GM12878 (cell line): ENCODE measurements around the gene RYR2. TPM values are rescaled to one million over a fixed set of nuclear protein-coding genes. Genes with fewer than 3 reads are reported as not detected.

Source experiments
- ATAC-seq: fragments of 200-7000 bp; cut with Tn5 transposase; 3 replicates; pipeline ENCODE4 v1.9.1; 2020; ENCODE audit warnings: mild to moderate bottlenecking, moderate library complexity
- BruUV-seq: library from RNA; stranded (reverse); fragments of 400-500 nt; replicated peaks from 2 replicates; lab custom pipeline; 2021; lab: Mats Ljungman, UMichigan
- CTCF ChIA-PET: fragments of 300-600 bp; sonication (Branson Sonifier 250); formaldehyde crosslinking; extraction: SDS; loops from one replicate; lab custom pipeline; 2021; ENCODE audit warnings: inconsistent platforms; lab: Yijun Ruan, JAX
- POLR2A ChIA-PET: fragments of 350-600 bp; formaldehyde crosslinking; extraction: SDS; loops from one replicate; lab custom pipeline; 2021; ENCODE audit warnings: inconsistent platforms; lab: Charles Lee
- RAD21 ChIA-PET: fragments of 300-600 bp; sonication (Branson Sonifier 250); formaldehyde crosslinking; loops from one replicate; lab custom pipeline; 2023; ENCODE audit warnings: antibody characterized with exemption; ENCODE audit not compliant: unreplicated experiment; lab: Charles Lee
- SMC1A ChIA-PET: fragments of 300-600 bp; sonication (Branson Sonifier 250); formaldehyde crosslinking; loops from one replicate; lab custom pipeline; 2023; ENCODE audit not compliant: unreplicated experiment, uncharacterized antibody; lab: Charles Lee
- DNase-seq: peaks from one replicate; pipeline ENCODE4 v3.0.0-alpha.2; 2011; ENCODE audit warnings: low read depth, low spot score
- FAIRE-seq: peaks from 3 replicates; lab custom pipeline; 2011; peaks lifted over from hg19 to GRCh38; lab: Jason Lieb, UNC
- H2AFZ ChIP-seq: 2 replicates; pipeline ENCODE4 v1.6.0; 2011; ENCODE audit warnings: low read depth, low read length, control low read depth; ENCODE audit not compliant: control insufficient read depth
- H3K27ac ChIP-seq: 2 replicates; pipeline ENCODE4 v1.5.1; 2011; ENCODE audit warnings: control low read depth; ENCODE audit not compliant: control insufficient read depth, insufficient read depth
- H3K27me3 ChIP-seq, 2 experiments: replicated peaks in 1 of 2; 2 replicates each; pipeline versions ENCODE4 v1.6.0 to v1.6.1; 2011; ENCODE audit warnings: low read length in 1 of 2; ENCODE audit not compliant: control insufficient read depth in 2 of 2, insufficient read depth in 2 of 2
- H3K36me3 ChIP-seq, 2 experiments: 2 replicates each; pipeline ENCODE4 v1.5.1; 2011; ENCODE audit warnings: low read length in 1 of 2; ENCODE audit not compliant: control insufficient read depth in 2 of 2, insufficient read depth in 2 of 2
- H3K4me1 ChIP-seq: 2 replicates; pipeline ENCODE4 v1.6.1; 2011; ENCODE audit warnings: mild to moderate bottlenecking, low read length, moderate library complexity, mixed read lengths; ENCODE audit not compliant: control insufficient read depth, insufficient read depth
- H3K4me2 ChIP-seq: 2 replicates; pipeline ENCODE4 v1.6.0; 2011; ENCODE audit warnings: control low read depth; ENCODE audit not compliant: control insufficient read depth, insufficient read depth
- H3K4me3 ChIP-seq: fragments of 200-600 bp; sonication (generic); 2 replicates; pipeline ENCODE4 v1.5.1; 2016
- H3K79me2 ChIP-seq: 2 replicates; pipeline ENCODE4 v1.6.0; 2011; ENCODE audit warnings: low read length; ENCODE audit not compliant: control insufficient read depth, insufficient read depth
- H3K9ac ChIP-seq: 2 replicates; pipeline ENCODE4 v1.8.0; 2011; ENCODE audit warnings: low read length, control low read depth, mixed read lengths; ENCODE audit not compliant: control insufficient read depth, insufficient read depth
- H3K9me3 ChIP-seq: replicated peaks from 3 replicates; pipeline ENCODE4 v1.5.1; 2011; ENCODE audit warnings: mild to moderate bottlenecking, low read length; ENCODE audit not compliant: control insufficient read depth, insufficient read depth
- H4K20me1 ChIP-seq: 2 replicates; pipeline ENCODE4 v1.6.0; 2011; ENCODE audit not compliant: control insufficient read depth, insufficient read depth
- MEF2A ChIP-seq: IDR thresholded peaks from 2 replicates; pipeline ENCODE4 v1.6.1; 2011; ENCODE audit warnings: low read depth, mild to moderate bottlenecking, low read length, moderate library complexity; ENCODE audit not compliant: insufficient read depth
- NFXL1 ChIP-seq: fragments of 450-650 bp; IDR thresholded peaks from 2 replicates; pipeline ENCODE4 v1.6.1; 2017; ENCODE audit warnings: antibody characterized with exemption, mild to moderate bottlenecking, borderline replicate concordance
- NKRF ChIP-seq: fragments of 450-650 bp; conservative IDR thresholded peaks from 2 replicates; pipeline ENCODE4 v1.6.1; 2017; ENCODE audit warnings: mild to moderate bottlenecking, moderate library complexity
- PML ChIP-seq: IDR thresholded peaks from 2 replicates; pipeline ENCODE4 v1.6.1; 2012; ENCODE audit warnings: low read length, inconsistent platforms
- SKIL ChIP-seq: fragments of 450-650 bp; IDR thresholded peaks from 2 replicates; pipeline ENCODE4 v1.6.1; 2017; ENCODE audit warnings: mild to moderate bottlenecking, low read depth, inconsistent platforms; ENCODE audit not compliant: poor library complexity, severe bottlenecking
- SREBF2 ChIP-seq: IDR thresholded peaks from 2 replicates; pipeline ENCODE4 v1.6.1; 2012; ENCODE audit warnings: mild to moderate bottlenecking, low read length
- STAT1 ChIP-seq: fragments of 450-650 bp; conservative IDR thresholded peaks from 2 replicates; pipeline ENCODE4 v1.6.1; 2014; ENCODE audit warnings: antibody characterized with exemption, mild to moderate bottlenecking
- SUZ12 ChIP-seq: fragments of 200-600 bp; sonication (generic); IDR thresholded peaks from one replicate; pipeline ENCODE4 v1.6.1; 2018; ENCODE audit warnings: antibody characterized with exemption, mild to moderate bottlenecking; ENCODE audit not compliant: unreplicated experiment
- TARDBP ChIP-seq: IDR thresholded peaks from 2 replicates; pipeline ENCODE4 v1.6.1; 2016; ENCODE audit warnings: borderline replicate concordance
- TCF3 ChIP-seq: IDR thresholded peaks from 2 replicates; pipeline ENCODE4 v1.6.1; 2012; ENCODE audit warnings: low read depth, mild to moderate bottlenecking, low read length, borderline replicate concordance; ENCODE audit not compliant: insufficient read depth
- YBX1 ChIP-seq: fragments of 450-650 bp; IDR thresholded peaks from 2 replicates; pipeline ENCODE4 v1.6.1; 2016; ENCODE audit warnings: antibody characterized with exemption
- ZBTB4 ChIP-seq: fragments of 450-650 bp; formaldehyde crosslinking; IDR thresholded peaks from 2 replicates; pipeline ENCODE4 v1.4.0; 2022; ENCODE audit warnings: mild to moderate bottlenecking, moderate library complexity
- WGBS: methylation state at CpG from one replicate; pipeline ENCODE4 v1.1.6; 2016; ENCODE audit warnings: low lambda C conversion rate; ENCODE audit not compliant: insufficient replicate concordance, insufficient coverage; ENCODE audit errors: missing lambda C conversion rate; 5-methylcytosine and 5-hydroxymethylcytosine counted together
- in situ Hi-C: fragments of 300-500 bp; cut with MboI; formaldehyde crosslinking; loops from 9 replicates; pipeline ENCODE4 v1.14.3; 2018; ENCODE audit warnings: mixed read lengths
- intact Hi-C: fragments of 100-400 bp; cut with micrococcal nuclease; formaldehyde crosslinking; loops from one replicate; pipeline ENCODE4 v1.14.2; 2022; ENCODE audit not compliant: unreplicated experiment
- polyA plus RNA-seq, 11 experiments: library from polyadenylated mRNA; depleted of rRNA in 4 of 11; unstranded in 6 of 11; stranded (reverse) in 5 of 11; fragments of >200 nt; fragmentation: Nextera tagmentation in 4 of 11; fragmentation: Illumina TruSeq in 1 of 11; extraction: Ambion mirVana in 4 of 11; extraction: Trizol in 1 of 11; gene quantifications; 1 replicate in 1 of 11; 2 replicates in 10 of 11; pipeline versions ENCODE4 v1.2.1 to v1.2.3, GENCODE V29; 2011 to 2016; ENCODE audit warnings: inconsistent platforms in 2 of 11, missing spikeins in 2 of 11, low read depth in 1 of 11
- total RNA-seq, 4 experiments: library from RNA; depleted of rRNA in 3 of 4; stranded (reverse); fragments of >200 nt in 3 of 4; fragmentation: Illumina TruSeq in 1 of 4; extraction: Trizol in 1 of 4; gene quantifications; 2 replicates each; pipeline versions ENCODE4 v1.2.1 to v1.2.3, GENCODE V29; 2013 to 2021
- TF ChIP-seq, protein P1 (sequence below): fragments of 450-650 bp; formaldehyde crosslinking; IDR thresholded peaks from 2 replicates; pipeline ENCODE4 v1.4.0; 2020; ENCODE audit warnings: mild to moderate bottlenecking, moderate library complexity

RYR2 gene
- total and polyA plus RNA-seq, 10 of the 15 experiments (the other 5 are each of a cell fraction or from before 2014, with no cell fraction given) = 0.01 to 0.04 TPM; not detected in 8

- Histone ChIP-seq H3K9ac (no peak overlapping the region), H3K4me1 (no peaks in the 10 kb centered on the region), H3K4me3 (no peak overlapping the region), H3K4me2 (no peak overlapping the region), H3K36me3 (no peaks in the 10 kb centered on the region), H3K27me3 (no peaks in the 10 kb centered on the region; a peak in 1 of 4 replicates), H2AFZ (no peak overlapping the region), H3K27ac (no peak overlapping the region), H3K9me3 (no peaks in the 10 kb centered on the region), H3K79me2 (no peaks in the 10 kb centered on the region), H4K20me1 (no peaks in the 10 kb centered on the region)
- SMC1A ChIA-PET = interaction anchor here (0.8 to 1.3 kb wide), 2 partner anchors 21 to 23 kb away, joined by 3 to 5 read pairs; no protein-coding TSS in a partner anchor
- intact Hi-C loops (loop anchor here (10.0 kb wide), 2 partner anchors 812 to 1462 kb away; no protein-coding TSS in a partner anchor), in situ Hi-C loops (loop anchor here (10.0 kb wide), 3 partner anchors 812 to 1462 kb away; partner anchors contain the start of gene HEATR1)
- WGBS = 43% methylated on average over 14 of the region's 14 CpGs
- RAD21 ChIA-PET = no interaction called here
- no TSS peak for BruUV-seq
- CTCF ChIA-PET = interaction anchor here (1.2 kb wide), 1 partner anchor 10 kb away, joined by 3 read pairs; no protein-coding TSS in a partner anchor
- FAIRE-seq (no peak), DNase-seq (no peak), ATAC-seq (no peak)
- POLR2A ChIA-PET = no interaction called here
- TF ChIP-seq SREBF2 (no peak), SKIL (no peak), ZBTB4 (CRISPR knock-in tag) (no peak), PML (no peak), NKRF (no peak), TCF3 (no peak), SUZ12 (no peak), TARDBP (no peak), MEF2A (no peak), YBX1 (no peak), STAT1 (no peak), NFXL1 (no peak)
- TF ChIP-seq, protein P1, sequence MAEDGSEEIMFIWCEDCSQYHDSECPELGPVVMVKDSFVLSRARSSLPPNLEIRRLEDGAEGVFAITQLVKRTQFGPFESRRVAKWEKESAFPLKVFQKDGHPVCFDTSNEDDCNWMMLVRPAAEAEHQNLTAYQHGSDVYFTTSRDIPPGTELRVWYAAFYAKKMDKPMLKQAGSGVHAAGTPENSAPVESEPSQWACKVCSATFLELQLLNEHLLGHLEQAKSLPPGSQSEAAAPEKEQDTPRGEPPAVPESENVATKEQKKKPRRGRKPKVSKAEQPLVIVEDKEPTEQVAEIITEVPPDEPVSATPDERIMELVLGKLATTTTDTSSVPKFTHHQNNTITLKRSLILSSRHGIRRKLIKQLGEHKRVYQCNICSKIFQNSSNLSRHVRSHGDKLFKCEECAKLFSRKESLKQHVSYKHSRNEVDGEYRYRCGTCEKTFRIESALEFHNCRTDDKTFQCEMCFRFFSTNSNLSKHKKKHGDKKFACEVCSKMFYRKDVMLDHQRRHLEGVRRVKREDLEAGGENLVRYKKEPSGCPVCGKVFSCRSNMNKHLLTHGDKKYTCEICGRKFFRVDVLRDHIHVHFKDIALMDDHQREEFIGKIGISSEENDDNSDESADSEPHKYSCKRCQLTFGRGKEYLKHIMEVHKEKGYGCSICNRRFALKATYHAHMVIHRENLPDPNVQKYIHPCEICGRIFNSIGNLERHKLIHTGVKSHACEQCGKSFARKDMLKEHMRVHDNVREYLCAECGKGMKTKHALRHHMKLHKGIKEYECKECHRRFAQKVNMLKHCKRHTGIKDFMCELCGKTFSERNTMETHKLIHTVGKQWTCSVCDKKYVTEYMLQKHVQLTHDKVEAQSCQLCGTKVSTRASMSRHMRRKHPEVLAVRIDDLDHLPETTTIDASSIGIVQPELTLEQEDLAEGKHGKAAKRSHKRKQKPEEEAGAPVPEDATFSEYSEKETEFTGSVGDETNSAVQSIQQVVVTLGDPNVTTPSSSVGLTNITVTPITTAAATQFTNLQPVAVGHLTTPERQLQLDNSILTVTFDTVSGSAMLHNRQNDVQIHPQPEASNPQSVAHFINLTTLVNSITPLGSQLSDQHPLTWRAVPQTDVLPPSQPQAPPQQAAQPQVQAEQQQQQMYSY = no peak
Measured at GRCh38 chr1:237566581-237566980, 524.6 kb downstream of the RYR2 start.
